ENCODE measurements around the gene TGFB2.

The TGFB2 gene

DNA sequence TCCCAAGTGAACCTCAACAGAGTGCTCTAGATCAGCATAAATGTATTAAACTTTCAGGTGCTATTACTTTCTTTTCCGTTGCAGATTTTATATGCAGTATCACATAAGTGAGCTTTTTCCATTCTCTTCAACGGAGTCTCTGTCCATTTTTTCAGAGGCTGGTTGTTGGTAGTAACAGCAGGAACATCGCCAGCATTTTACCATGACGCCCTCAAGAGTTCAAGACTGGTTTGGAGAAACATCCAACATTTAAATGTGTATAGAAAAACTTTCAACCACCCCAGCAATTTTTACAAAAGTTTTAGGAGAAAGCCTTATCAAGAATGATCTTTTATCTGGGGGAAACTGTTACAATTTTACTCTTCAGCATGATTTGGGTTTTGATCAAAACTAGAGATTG is 117.0 kb downstream of the TGFB2 start:
- ChIA-PET CTCF (interaction anchor here (0.6 kb wide), 1 partner anchor 41 kb away, joined by 3 read pairs; no protein-coding TSS in a partner anchor), POLR2A (ENCODE audit: low non-redundant PET) (no interaction called here)
- TF ChIP-seq, protein P1, sequence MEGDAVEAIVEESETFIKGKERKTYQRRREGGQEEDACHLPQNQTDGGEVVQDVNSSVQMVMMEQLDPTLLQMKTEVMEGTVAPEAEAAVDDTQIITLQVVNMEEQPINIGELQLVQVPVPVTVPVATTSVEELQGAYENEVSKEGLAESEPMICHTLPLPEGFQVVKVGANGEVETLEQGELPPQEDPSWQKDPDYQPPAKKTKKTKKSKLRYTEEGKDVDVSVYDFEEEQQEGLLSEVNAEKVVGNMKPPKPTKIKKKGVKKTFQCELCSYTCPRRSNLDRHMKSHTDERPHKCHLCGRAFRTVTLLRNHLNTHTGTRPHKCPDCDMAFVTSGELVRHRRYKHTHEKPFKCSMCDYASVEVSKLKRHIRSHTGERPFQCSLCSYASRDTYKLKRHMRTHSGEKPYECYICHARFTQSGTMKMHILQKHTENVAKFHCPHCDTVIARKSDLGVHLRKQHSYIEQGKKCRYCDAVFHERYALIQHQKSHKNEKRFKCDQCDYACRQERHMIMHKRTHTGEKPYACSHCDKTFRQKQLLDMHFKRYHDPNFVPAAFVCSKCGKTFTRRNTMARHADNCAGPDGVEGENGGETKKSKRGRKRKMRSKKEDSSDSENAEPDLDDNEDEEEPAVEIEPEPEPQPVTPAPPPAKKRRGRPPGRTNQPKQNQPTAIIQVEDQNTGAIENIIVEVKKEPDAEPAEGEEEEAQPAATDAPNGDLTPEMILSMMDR (conservative IDR thresholded peaks at IDR 0.05; ENCODE audit: low read depth), result no peak
- H3K27ac ChIP-seq, result no peak overlapping the region
- no peak for DNase-seq (ENCODE audit: low spot score)

- H3K27ac ChIP-seq, result no peak overlapping the region
- POLR2A ChIA-PET (ENCODE audit: low non-redundant PET), result no interaction called here
- CTCF ChIA-PET, result interaction anchor here (0.6 kb wide), 1 partner anchor 40 kb away, joined by 3 read pairs; no protein-coding TSS in a partner anchor
- TF ChIP-seq, protein P1 (conservative IDR thresholded peaks at IDR 0.05; ENCODE audit: low read depth), result no peak
- no peak for DNase-seq (ENCODE audit: low spot score)
These were observed 117.5 kb downstream of the TGFB2 start for GRCh38 chr1:218462587-218462986.

GRCh38 chr1:218463194-218464156 is 118.3 kb downstream of the TGFB2 start:
- TF ChIP-seq, protein P1 (conservative IDR thresholded peaks at IDR 0.05; ENCODE audit: low read depth), result no peak
- ChIA-PET POLR2A (ENCODE audit: low non-redundant PET) (no interaction called here), CTCF (no interaction called here)
- H3K27ac ChIP-seq, result peak overlapping the region; percentile 75
- peak; percentile 44 for DNase-seq (ENCODE audit: low spot score)

GRCh38 chr1:218464871-218465270 is 119.7 kb downstream of the TGFB2 start:
- DNase-seq (ENCODE audit: low spot score), result no peak
- no peak overlapping the region for H3K27ac ChIP-seq
- CTCF ChIA-PET, result no interaction called here
- TF ChIP-seq, protein P1 (conservative IDR thresholded peaks at IDR 0.05; ENCODE audit: low read depth), result no peak
- POLR2A ChIA-PET (ENCODE audit: low non-redundant PET), result no interaction called here

DNA sequence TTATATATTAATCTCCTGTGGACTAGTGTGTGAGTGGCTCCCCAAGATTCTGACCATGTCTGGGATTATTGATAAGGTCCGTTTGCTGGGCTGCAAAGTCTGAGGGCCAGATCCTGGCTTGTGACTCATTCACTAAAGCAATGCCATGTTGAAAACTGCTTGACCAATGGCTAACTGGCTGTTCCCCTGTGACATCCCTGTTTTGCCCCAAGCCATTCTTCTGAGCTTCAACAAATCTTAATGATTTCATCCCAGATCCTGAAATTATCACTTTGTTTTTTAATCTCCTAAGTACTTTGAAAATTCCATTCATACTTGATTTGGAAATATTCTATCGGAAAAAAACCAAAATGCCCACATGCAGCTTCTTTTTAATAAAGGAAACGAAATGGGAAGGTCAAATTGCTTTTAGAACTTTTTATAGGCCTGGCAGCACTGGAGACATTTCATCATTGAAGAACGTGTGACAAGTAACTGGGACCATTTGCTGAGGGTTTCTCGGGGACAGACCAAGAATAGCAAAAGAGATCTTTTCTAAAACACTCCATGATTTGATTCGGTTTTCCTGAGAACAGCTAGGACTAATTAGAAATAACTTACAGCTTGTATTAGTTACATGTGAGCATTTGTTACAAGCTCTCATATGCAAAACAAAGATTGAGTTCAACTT is 121.3 kb downstream of the TGFB2 start:
- DNase-seq (ENCODE audit: low spot score), result no peak
- no peak overlapping the region for H3K27ac ChIP-seq
- TF ChIP-seq, protein P1 (conservative IDR thresholded peaks at IDR 0.05; ENCODE audit: low read depth), result no peak
- ChIA-PET POLR2A (ENCODE audit: low non-redundant PET) (no interaction called here), CTCF (interaction anchor here (1.4 kb wide), 1 partner anchor 8 kb away, joined by 3 read pairs; no protein-coding TSS in a partner anchor)
